Upper lobe of left lung (tissue), 4 donors: ENCODE measurements around the gene ZNF81.
"Not testable (repeated sequence)": the region's sequence is repeated elsewhere in the genome, so short reads cannot be mapped to it uniquely, and the experiment has no call there.

ENCODE experiments used
- CTCF ChIP-seq, 6 experiments: fragments of 450-650 bp in 4 of 6; fragments of 200-600 bp in 2 of 6; sonication (generic) in 2 of 6; IDR thresholded peaks; one replicate each; pipeline ENCODE4 v1.5.1; 2016 to 2019; ENCODE audit warnings: antibody characterized with exemption in 6 of 6
- POLR2A ChIP-seq, 4 donors: fragments of 450-650 bp; IDR thresholded peaks; one replicate each; pipeline ENCODE4 v1.5.1; 2016 to 2017; ENCODE audit warnings: antibody characterized with exemption in 4 of 4, mild to moderate bottlenecking in 2 of 4

GRCh38 chrX:47803103-47803502 lies 33.6 kb upstream of the ZNF81 start:
- not testable (repeated sequence) for TF ChIP-seq POLR2A, CTCF (IDR thresholded peaks at IDR 0.05)
